Hepatocyte (in vitro differentiated cells): ENCODE measurements around the gene AZIN2.

Experiments used
- EZH2phosphoT487 ChIP-seq: fragments of 200-600 bp; sonication (generic); IDR thresholded peaks from one replicate; pipeline ENCODE4 v1.6.1; 2018; ENCODE audit warnings: antibody characterized with exemption, mild to moderate bottlenecking, low read depth, moderate library complexity; ENCODE audit not compliant: unreplicated experiment, severe bottlenecking
- TF ChIP-seq, protein P1 (sequence below): fragments of 200-600 bp; sonication (generic); IDR thresholded peaks from 2 replicates; pipeline ENCODE4 v1.5.1; 2016; ENCODE audit warnings: antibody characterized with exemption, mild to moderate bottlenecking; ENCODE audit not compliant: poor library complexity

- TF ChIP-seq, protein P1, sequence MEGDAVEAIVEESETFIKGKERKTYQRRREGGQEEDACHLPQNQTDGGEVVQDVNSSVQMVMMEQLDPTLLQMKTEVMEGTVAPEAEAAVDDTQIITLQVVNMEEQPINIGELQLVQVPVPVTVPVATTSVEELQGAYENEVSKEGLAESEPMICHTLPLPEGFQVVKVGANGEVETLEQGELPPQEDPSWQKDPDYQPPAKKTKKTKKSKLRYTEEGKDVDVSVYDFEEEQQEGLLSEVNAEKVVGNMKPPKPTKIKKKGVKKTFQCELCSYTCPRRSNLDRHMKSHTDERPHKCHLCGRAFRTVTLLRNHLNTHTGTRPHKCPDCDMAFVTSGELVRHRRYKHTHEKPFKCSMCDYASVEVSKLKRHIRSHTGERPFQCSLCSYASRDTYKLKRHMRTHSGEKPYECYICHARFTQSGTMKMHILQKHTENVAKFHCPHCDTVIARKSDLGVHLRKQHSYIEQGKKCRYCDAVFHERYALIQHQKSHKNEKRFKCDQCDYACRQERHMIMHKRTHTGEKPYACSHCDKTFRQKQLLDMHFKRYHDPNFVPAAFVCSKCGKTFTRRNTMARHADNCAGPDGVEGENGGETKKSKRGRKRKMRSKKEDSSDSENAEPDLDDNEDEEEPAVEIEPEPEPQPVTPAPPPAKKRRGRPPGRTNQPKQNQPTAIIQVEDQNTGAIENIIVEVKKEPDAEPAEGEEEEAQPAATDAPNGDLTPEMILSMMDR, result no peak
- no peak for TF ChIP-seq EZH2phosphoT487
Observed at GRCh38 chr1:33165209-33165608, 84.3 kb downstream of the AZIN2 start.
